HepG2 (cell line): ENCODE data around the gene DLG1. TPM values are rescaled to one million over a fixed set of nuclear protein-coding genes. Genes with fewer than 3 reads are reported as not detected.
A peak's percentile ranks its signal among the peaks of the same experiment; 100 is the strongest.

Experiments
- FLYWCH1 ChIP-seq: sonication (generic); formaldehyde crosslinking; IDR thresholded peaks from 2 replicates; pipeline ENCODE4 v1.8.1; 2023; ENCODE audit warnings: mild to moderate bottlenecking, missing genetic modification reagents
- GLMP ChIP-seq: sonication (generic); formaldehyde crosslinking; IDR thresholded peaks from 2 replicates; pipeline ENCODE4 v1.9.0; 2021; ENCODE audit warnings: missing genetic modification reagents, mild to moderate bottlenecking, borderline replicate concordance
- HOXA3 ChIP-seq: sonication (generic); formaldehyde crosslinking; IDR thresholded peaks from 2 replicates; pipeline ENCODE4 v1.5.0; 2020; ENCODE audit warnings: missing genetic modification reagents
- KDM2A ChIP-seq: sonication (generic); formaldehyde crosslinking; IDR thresholded peaks from 2 replicates; pipeline ENCODE4 v1.4.0; 2020; ENCODE audit warnings: low read depth, missing genetic modification reagents, borderline replicate concordance
- KLF11 ChIP-seq: IDR thresholded peaks from 2 replicates; pipeline ENCODE4 v1.6.1; 2016; ENCODE audit warnings: missing compliant biosample characterization
- KLF13 ChIP-seq: sonication (generic); formaldehyde crosslinking; IDR thresholded peaks from 2 replicates; pipeline ENCODE4 v1.4.0; 2020; ENCODE audit warnings: mild to moderate bottlenecking, missing genetic modification reagents
- PHF21A ChIP-seq: sonication (generic); formaldehyde crosslinking; IDR thresholded peaks from 2 replicates; pipeline ENCODE4 v1.5.0; 2020; ENCODE audit warnings: mild to moderate bottlenecking, missing genetic modification reagents
- RAD21 ChIP-seq: fragments of 450-650 bp; formaldehyde crosslinking; IDR thresholded peaks from 2 replicates; pipeline ENCODE4 v1.5.0; 2020; ENCODE audit warnings: mild to moderate bottlenecking
- SNAPC2 ChIP-seq: sonication (generic); formaldehyde crosslinking; IDR thresholded peaks from 2 replicates; pipeline ENCODE4 v1.8.1; 2022; ENCODE audit warnings: mild to moderate bottlenecking, missing genetic modification reagents
- SRSF1 ChIP-seq: fragments of 200-400 bp; formaldehyde crosslinking; optimal IDR thresholded peaks from 2 replicates; pipeline ENCODE3; 2017; ENCODE audit warnings: mild to moderate bottlenecking, low read depth, low read length, moderate library complexity
- STAG1 ChIP-seq: sonication (generic); formaldehyde crosslinking; IDR thresholded peaks from 2 replicates; pipeline ENCODE4 v1.4.0; 2020; ENCODE audit warnings: missing genetic modification reagents
- WIZ ChIP-seq: sonication (generic); formaldehyde crosslinking; IDR thresholded peaks from 2 replicates; pipeline ENCODE4 v1.5.1; 2020; ENCODE audit warnings: mild to moderate bottlenecking, missing genetic modification reagents
- ZC3H13 ChIP-seq: sonication (generic); formaldehyde crosslinking; IDR thresholded peaks from 2 replicates; pipeline ENCODE4 v1.8.1; 2023; ENCODE audit warnings: mild to moderate bottlenecking, missing genetic modification reagents, moderate library complexity
- ZNF124 ChIP-seq: sonication (generic); formaldehyde crosslinking; IDR thresholded peaks from 2 replicates; pipeline ENCODE4 v1.4.0; 2020; ENCODE audit warnings: missing genetic modification reagents
- ZNF335 ChIP-seq: sonication (generic); formaldehyde crosslinking; IDR thresholded peaks from 2 replicates; pipeline ENCODE4 v1.4.0; 2020; ENCODE audit warnings: missing genetic modification reagents
- ZNF562 ChIP-seq: sonication (generic); formaldehyde crosslinking; IDR thresholded peaks from 2 replicates; pipeline ENCODE4 v1.8.0; 2022; ENCODE audit warnings: missing genetic modification reagents, borderline replicate concordance
- ZNF607 ChIP-seq: sonication (generic); formaldehyde crosslinking; IDR thresholded peaks from 2 replicates; pipeline ENCODE4 v1.5.1; 2020; ENCODE audit warnings: missing genetic modification reagents, mild to moderate bottlenecking, borderline replicate concordance
- ZNF678 ChIP-seq: sonication (generic); formaldehyde crosslinking; IDR thresholded peaks from 2 replicates; pipeline ENCODE4 v1.4.0; 2020; ENCODE audit warnings: mild to moderate bottlenecking, missing genetic modification reagents
- polyA plus RNA-seq, 8 experiments: library from polyadenylated mRNA; depleted of rRNA in 3 of 8; stranded (reverse) in 7 of 8; unstranded in 1 of 8; fragments of >200 nt; fragmentation: Illumina TruSeq in 4 of 8; extraction: Trizol in 4 of 8; gene quantifications; 2 replicates each; pipeline versions ENCODE4 v1.2.1 to v1.2.3, GENCODE V29; 2011 to 2016; ENCODE audit warnings: low read depth in 4 of 8, missing spikeins in 1 of 8, mixed read lengths in 1 of 8; ENCODE audit not compliant: insufficient read depth in 1 of 8
- total RNA-seq, 5 experiments: library from RNA; depleted of rRNA; stranded (reverse); fragments of >200 nt; fragmentation: Illumina TruSeq; extraction: Trizol; gene quantifications; 2 replicates each; pipeline ENCODE4 v1.2.3, GENCODE V29; 2016; ENCODE audit warnings: low read depth in 1 of 5
- TF ChIP-seq, protein P1 (sequence below): sonication (generic); formaldehyde crosslinking; IDR thresholded peaks from 2 replicates; pipeline ENCODE4 v1.5.0; 2020; ENCODE audit warnings: missing genetic modification reagents, mild to moderate bottlenecking, borderline replicate concordance
- TF ChIP-seq, protein P2 (sequence below): sonication (generic); formaldehyde crosslinking; conservative IDR thresholded peaks from 2 replicates; pipeline ENCODE4 v1.4.0; 2020; ENCODE audit warnings: mild to moderate bottlenecking, missing genetic modification reagents, moderate library complexity
- TF ChIP-seq, protein P3 (sequence below): fragments of 450-650 bp; IDR thresholded peaks from 2 replicates; pipeline ENCODE4 v1.6.1; 2017
- TF ChIP-seq, protein P4 (sequence below): sonication (generic); formaldehyde crosslinking; conservative IDR thresholded peaks from 2 replicates; pipeline ENCODE4 v1.8.1; 2023; ENCODE audit warnings: missing genetic modification reagents

Gene DLG1
- total and polyA plus RNA-seq, 2 of the 13 experiments (the other 11 are each of a cell fraction or from before 2014, with no cell fraction given) = 30.5 to 104 TPM

GRCh38 chr3:197028728-197029510 lies 269.5 kb downstream of the DLG1 start (continued):
- TF ChIP-seq, protein P1, sequence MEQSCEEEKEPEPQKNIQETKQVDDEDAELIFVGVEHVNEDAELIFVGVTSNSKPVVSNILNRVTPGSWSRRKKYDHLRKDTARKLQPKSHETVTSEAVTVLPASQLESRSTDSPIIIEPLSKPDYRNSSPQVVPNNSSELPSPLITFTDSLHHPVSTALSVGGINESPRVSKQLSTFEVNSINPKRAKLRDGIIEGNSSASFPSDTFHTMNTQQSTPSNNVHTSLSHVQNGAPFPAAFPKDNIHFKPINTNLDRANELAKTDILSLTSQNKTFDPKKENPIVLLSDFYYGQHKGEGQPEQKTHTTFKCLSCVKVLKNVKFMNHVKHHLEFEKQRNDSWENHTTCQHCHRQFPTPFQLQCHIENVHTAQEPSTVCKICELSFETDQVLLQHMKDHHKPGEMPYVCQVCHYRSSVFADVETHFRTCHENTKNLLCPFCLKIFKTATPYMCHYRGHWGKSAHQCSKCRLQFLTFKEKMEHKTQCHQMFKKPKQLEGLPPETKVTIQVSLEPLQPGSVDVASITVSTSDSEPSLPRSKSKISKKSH = no peak
- TF ChIP-seq RAD21 = no peak
- TF ChIP-seq WIZ (CRISPR knock-in tag) = no peak
- no peak for TF ChIP-seq KLF13
- no peak for TF ChIP-seq ZNF335 (CRISPR knock-in tag)
- TF ChIP-seq ZNF607 (CRISPR knock-in tag) = no peak
- no peak for TF ChIP-seq HOXA3 (CRISPR knock-in tag)
- TF ChIP-seq ZNF562 (CRISPR knock-in tag) = no peak
- no peak for TF ChIP-seq SNAPC2 (CRISPR knock-in tag)
- no peak for TF ChIP-seq PHF21A (CRISPR knock-in tag)
- no peak for TF ChIP-seq FLYWCH1 (CRISPR knock-in tag)
- no peak for TF ChIP-seq GLMP (CRISPR knock-in tag)
- TF ChIP-seq, protein P2, sequence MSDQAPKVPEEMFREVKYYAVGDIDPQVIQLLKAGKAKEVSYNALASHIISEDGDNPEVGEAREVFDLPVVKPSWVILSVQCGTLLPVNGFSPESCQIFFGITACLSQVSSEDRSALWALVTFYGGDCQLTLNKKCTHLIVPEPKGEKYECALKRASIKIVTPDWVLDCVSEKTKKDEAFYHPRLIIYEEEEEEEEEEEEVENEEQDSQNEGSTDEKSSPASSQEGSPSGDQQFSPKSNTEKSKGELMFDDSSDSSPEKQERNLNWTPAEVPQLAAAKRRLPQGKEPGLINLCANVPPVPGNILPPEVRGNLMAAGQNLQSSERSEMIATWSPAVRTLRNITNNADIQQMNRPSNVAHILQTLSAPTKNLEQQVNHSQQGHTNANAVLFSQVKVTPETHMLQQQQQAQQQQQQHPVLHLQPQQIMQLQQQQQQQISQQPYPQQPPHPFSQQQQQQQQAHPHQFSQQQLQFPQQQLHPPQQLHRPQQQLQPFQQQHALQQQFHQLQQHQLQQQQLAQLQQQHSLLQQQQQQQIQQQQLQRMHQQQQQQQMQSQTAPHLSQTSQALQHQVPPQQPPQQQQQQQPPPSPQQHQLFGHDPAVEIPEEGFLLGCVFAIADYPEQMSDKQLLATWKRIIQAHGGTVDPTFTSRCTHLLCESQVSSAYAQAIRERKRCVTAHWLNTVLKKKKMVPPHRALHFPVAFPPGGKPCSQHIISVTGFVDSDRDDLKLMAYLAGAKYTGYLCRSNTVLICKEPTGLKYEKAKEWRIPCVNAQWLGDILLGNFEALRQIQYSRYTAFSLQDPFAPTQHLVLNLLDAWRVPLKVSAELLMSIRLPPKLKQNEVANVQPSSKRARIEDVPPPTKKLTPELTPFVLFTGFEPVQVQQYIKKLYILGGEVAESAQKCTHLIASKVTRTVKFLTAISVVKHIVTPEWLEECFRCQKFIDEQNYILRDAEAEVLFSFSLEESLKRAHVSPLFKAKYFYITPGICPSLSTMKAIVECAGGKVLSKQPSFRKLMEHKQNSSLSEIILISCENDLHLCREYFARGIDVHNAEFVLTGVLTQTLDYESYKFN = no peak
- TF ChIP-seq, protein P3, sequence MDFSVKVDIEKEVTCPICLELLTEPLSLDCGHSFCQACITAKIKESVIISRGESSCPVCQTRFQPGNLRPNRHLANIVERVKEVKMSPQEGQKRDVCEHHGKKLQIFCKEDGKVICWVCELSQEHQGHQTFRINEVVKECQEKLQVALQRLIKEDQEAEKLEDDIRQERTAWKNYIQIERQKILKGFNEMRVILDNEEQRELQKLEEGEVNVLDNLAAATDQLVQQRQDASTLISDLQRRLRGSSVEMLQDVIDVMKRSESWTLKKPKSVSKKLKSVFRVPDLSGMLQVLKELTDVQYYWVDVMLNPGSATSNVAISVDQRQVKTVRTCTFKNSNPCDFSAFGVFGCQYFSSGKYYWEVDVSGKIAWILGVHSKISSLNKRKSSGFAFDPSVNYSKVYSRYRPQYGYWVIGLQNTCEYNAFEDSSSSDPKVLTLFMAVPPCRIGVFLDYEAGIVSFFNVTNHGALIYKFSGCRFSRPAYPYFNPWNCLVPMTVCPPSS = no peak
- no peak for TF ChIP-seq KDM2A
- peak; percentile 68 for TF ChIP-seq SRSF1
- TF ChIP-seq ZC3H13 (CRISPR knock-in tag) = no peak
- TF ChIP-seq ZNF678 (CRISPR knock-in tag) = 0 out of 2 replicates have a peak, but pooled peaks have one; percentile 15
- no peak for TF ChIP-seq KLF11 (CRISPR knock-in tag)
- no peak for TF ChIP-seq ZNF124 (CRISPR knock-in tag)
- no peak for TF ChIP-seq STAG1
- TF ChIP-seq, protein P4, sequence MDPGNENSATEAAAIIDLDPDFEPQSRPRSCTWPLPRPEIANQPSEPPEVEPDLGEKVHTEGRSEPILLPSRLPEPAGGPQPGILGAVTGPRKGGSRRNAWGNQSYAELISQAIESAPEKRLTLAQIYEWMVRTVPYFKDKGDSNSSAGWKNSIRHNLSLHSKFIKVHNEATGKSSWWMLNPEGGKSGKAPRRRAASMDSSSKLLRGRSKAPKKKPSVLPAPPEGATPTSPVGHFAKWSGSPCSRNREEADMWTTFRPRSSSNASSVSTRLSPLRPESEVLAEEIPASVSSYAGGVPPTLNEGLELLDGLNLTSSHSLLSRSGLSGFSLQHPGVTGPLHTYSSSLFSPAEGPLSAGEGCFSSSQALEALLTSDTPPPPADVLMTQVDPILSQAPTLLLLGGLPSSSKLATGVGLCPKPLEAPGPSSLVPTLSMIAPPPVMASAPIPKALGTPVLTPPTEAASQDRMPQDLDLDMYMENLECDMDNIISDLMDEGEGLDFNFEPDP (CRISPR knock-in tag) = no peak
